Calu3 (cell line): Measurements from ENCODE around the gene BHLHE40. TPM values are rescaled to one million over a fixed set of nuclear protein-coding genes. Genes with fewer than 3 reads are reported as not detected.

Experiments
- BruUV-seq: library from RNA; stranded (reverse); fragments of 400-500 nt; replicated peaks from 2 replicates; lab custom pipeline; 2021; lab: Mats Ljungman, UMichigan
- CTCF ChIA-PET: fragments of 300-600 bp; sonication (Branson Sonifier 250); formaldehyde crosslinking; loops from one replicate; lab custom pipeline; 2022; ENCODE audit warnings: antibody characterized with exemption; lab: Charles Lee
- DNase-seq: peaks from one replicate; pipeline ENCODE4 v3.0.0; 2022
- H3K27ac Mint-ChIP-seq: one replicate; pipeline ENCODE4 v1.8.0; 2022; ENCODE audit warnings: mixed read lengths; ENCODE audit not compliant: unreplicated experiment
- H3K27me3 Mint-ChIP-seq: one replicate; pipeline ENCODE4 v1.8.0; 2022; ENCODE audit warnings: mixed read lengths; ENCODE audit not compliant: unreplicated experiment
- H3K36me3 Mint-ChIP-seq: one replicate; pipeline ENCODE4 v1.8.0; 2022; ENCODE audit warnings: mild to moderate bottlenecking, moderate library complexity, mixed read lengths; ENCODE audit not compliant: insufficient read depth, unreplicated experiment
- H3K4me1 Mint-ChIP-seq: one replicate; pipeline ENCODE4 v1.8.0; 2022; ENCODE audit warnings: mild to moderate bottlenecking, low read depth, mixed read lengths; ENCODE audit not compliant: unreplicated experiment
- H3K4me3 Mint-ChIP-seq: one replicate; pipeline ENCODE4 v1.8.0; 2022; ENCODE audit warnings: mild to moderate bottlenecking, low read depth, moderate library complexity, mixed read lengths; ENCODE audit not compliant: unreplicated experiment
- H3K9me3 Mint-ChIP-seq: one replicate; pipeline ENCODE4 v1.8.0; 2022; ENCODE audit warnings: low read depth, mixed read lengths; ENCODE audit not compliant: unreplicated experiment
- intact Hi-C: fragments of 100-400 bp; cut with micrococcal nuclease; formaldehyde crosslinking; loops from one replicate; pipeline ENCODE4 v1.10.0; 2022; ENCODE audit not compliant: unreplicated experiment
- total RNA-seq: library from RNA; stranded (reverse); gene quantifications from 2 replicates; pipeline ENCODE4 v1.2.3, GENCODE V29; 2022
- TF ChIP-seq, protein P1 (sequence below): fragments of 200-600 bp; IDR thresholded peaks from one replicate; pipeline ENCODE4 v1.8.0; 2022; ENCODE audit warnings: antibody characterized with exemption; ENCODE audit not compliant: unreplicated experiment

Gene BHLHE40
- total RNA-seq, 1 experiment from 2014 or later = 71.9 TPM

- intact Hi-C loops = loop anchor here (1.0 kb wide), 1 partner anchor 38 kb away; no protein-coding TSS in a partner anchor
- H3K27ac Mint-ChIP-seq = peak overlapping the region; percentile 100
- CTCF ChIA-PET = interaction anchor here (0.6 to 2.0 kb wide), 9 partner anchors 11 to 312 kb away, joined by 3 to 10 read pairs (median 6); no protein-coding TSS in a partner anchor
- no peak for DNase-seq
- H3K9me3 Mint-ChIP-seq = no peaks in the 10 kb centered on the region
- H3K36me3 Mint-ChIP-seq = peaks cover 22% of the 10 kb centered on the region
- TSS peak; percentile 84 for BruUV-seq
- H3K4me1 Mint-ChIP-seq = peaks cover 37% of the 10 kb centered on the region
- H3K4me3 Mint-ChIP-seq = no peak overlapping the region
- TF ChIP-seq, protein P1, sequence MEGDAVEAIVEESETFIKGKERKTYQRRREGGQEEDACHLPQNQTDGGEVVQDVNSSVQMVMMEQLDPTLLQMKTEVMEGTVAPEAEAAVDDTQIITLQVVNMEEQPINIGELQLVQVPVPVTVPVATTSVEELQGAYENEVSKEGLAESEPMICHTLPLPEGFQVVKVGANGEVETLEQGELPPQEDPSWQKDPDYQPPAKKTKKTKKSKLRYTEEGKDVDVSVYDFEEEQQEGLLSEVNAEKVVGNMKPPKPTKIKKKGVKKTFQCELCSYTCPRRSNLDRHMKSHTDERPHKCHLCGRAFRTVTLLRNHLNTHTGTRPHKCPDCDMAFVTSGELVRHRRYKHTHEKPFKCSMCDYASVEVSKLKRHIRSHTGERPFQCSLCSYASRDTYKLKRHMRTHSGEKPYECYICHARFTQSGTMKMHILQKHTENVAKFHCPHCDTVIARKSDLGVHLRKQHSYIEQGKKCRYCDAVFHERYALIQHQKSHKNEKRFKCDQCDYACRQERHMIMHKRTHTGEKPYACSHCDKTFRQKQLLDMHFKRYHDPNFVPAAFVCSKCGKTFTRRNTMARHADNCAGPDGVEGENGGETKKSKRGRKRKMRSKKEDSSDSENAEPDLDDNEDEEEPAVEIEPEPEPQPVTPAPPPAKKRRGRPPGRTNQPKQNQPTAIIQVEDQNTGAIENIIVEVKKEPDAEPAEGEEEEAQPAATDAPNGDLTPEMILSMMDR = no peak
- no peaks in the 10 kb centered on the region for H3K27me3 Mint-ChIP-seq
Measured at GRCh38 chr3:5023777-5024346, 44.6 kb downstream of the BHLHE40 start.

DNA sequence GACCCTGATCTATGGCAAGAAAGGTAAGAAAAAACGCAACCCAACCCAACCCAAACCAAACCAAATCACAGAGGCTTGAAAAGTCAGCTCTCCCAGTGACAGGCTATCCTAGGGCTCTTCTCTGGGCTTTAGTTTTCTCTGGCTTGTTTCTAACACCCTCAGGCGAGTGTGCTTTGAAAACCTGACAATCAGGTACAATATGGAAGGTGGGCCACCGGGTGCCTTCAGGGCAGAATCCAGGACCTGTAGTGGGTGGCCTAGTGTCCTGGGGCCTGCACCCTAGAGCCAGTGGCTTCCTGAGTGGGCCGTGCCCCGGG lies 46.8 kb downstream of the BHLHE40 start:
- CTCF ChIA-PET = interaction anchor here (0.7 to 2.2 kb wide), 8 partner anchors 9 to 314 kb away, joined by 3 to 16 read pairs (median 7); partner anchors contain the start of gene BHLHE40
- Mint-ChIP-seq H3K4me3 (peak overlapping the region; percentile 69), H3K27me3 (no peaks in the 10 kb centered on the region), H3K27ac (peak overlapping the region; percentile 96), H3K36me3 (peaks cover 21% of the 10 kb centered on the region), H3K4me1 (peaks cover 31% of the 10 kb centered on the region), H3K9me3 (no peaks in the 10 kb centered on the region)
- TF ChIP-seq, protein P1 = no peak
- intact Hi-C loops = loop anchor here (1.0 kb wide), 2 partner anchors 46 to 304 kb away; no protein-coding TSS in a partner anchor
- DNase-seq = no peak
- BruUV-seq = no TSS peak

- Mint-ChIP-seq H3K4me1 (no peaks in the 10 kb centered on the region), H3K27ac (no peak overlapping the region), H3K4me3 (no peak overlapping the region), H3K9me3 (no peaks in the 10 kb centered on the region), H3K27me3 (no peaks in the 10 kb centered on the region), H3K36me3 (peaks cover 13% of the 10 kb centered on the region)
- intact Hi-C loops = no loop called here
- TF ChIP-seq, protein P1 = no peak
- no TSS peak for BruUV-seq
- no peak for DNase-seq
- CTCF ChIA-PET = no interaction called here
Measured at GRCh38 chr3:5029715-5030114, 50.5 kb downstream of the BHLHE40 start.

- H3K4me1 Mint-ChIP-seq = no peaks in the 10 kb centered on the region
- CTCF ChIA-PET = no interaction called here
- H3K27me3 Mint-ChIP-seq = no peaks in the 10 kb centered on the region
- no TSS peak for BruUV-seq
- H3K36me3 Mint-ChIP-seq = peaks cover 13% of the 10 kb centered on the region
- no peak for DNase-seq
- no peaks in the 10 kb centered on the region for H3K9me3 Mint-ChIP-seq
- H3K4me3 Mint-ChIP-seq = no peak overlapping the region
- no peak overlapping the region for H3K27ac Mint-ChIP-seq
- intact Hi-C loops = no loop called here
- TF ChIP-seq, protein P1 = no peak
Measured at GRCh38 chr3:5030152-5030551, 50.9 kb downstream of the BHLHE40 start.
